HG03280 (cell line): ENCODE results near the gene LAMA3.
A peak's percentile ranks its signal among the peaks of the same experiment; 100 is the strongest.

Experiments
- ATAC-seq: cut with Tn5 transposase; IDR thresholded peaks from one replicate; pipeline ENCODE4 v1.9.1; 2021; ENCODE audit warnings: mild to moderate bottlenecking, moderate library complexity; ENCODE audit not compliant: unreplicated experiment

Gene LAMA3

GRCh38 chr18:23897291-23897690 is 208.0 kb downstream of the LAMA3 start:
- no peak for ATAC-seq

- no peak for ATAC-seq
Observed at GRCh38 chr18:23897733-23898132, 208.5 kb downstream of the LAMA3 start.

GRCh38 chr18:23900994-23901393 is 211.7 kb downstream of the LAMA3 start:
- no peak for ATAC-seq

DNA sequence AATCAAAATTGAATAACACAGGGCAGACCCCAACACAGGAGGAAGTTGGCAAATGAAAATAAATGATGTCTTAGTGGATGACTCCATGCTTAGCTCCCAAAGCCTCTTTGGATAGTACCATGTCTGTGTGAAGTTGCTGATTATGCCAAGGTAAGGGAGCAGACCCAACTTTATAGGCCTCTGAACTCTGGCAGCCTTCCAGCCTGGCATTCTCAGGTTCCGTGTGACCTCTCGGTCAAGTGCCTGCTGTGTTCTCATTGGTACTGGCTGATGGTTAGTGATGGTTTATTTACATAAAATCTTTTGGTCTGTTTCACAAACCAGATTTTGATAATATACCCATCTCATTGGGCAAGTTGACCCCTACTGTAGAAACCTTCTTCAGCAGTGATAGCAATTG is 213.1 kb downstream of the LAMA3 start:
- ATAC-seq, result no peak

DNA sequence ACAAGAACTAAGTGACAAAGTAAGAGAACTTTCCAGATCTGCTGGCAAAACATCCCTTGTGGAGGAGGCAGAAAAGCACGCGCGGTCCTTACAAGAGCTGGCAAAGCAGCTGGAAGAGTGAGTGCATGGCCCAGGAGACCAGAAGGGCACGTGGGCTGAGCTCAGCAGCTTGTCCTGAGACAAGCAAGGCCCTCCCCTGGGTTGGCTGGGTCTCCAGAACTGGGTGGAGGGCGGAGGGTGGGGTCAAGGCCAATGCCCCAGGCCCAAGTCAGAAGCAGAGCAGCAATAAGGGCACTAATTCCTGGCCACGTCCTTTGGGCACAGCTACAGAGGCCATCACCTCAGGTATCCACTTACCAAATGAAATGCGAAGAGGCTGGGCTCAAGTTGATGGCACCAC is 214.7 kb downstream of the LAMA3 start:
- ATAC-seq, result no peak

GRCh38 chr18:23906658-23907057 is 217.4 kb downstream of the LAMA3 start:
- no peak for ATAC-seq

DNA sequence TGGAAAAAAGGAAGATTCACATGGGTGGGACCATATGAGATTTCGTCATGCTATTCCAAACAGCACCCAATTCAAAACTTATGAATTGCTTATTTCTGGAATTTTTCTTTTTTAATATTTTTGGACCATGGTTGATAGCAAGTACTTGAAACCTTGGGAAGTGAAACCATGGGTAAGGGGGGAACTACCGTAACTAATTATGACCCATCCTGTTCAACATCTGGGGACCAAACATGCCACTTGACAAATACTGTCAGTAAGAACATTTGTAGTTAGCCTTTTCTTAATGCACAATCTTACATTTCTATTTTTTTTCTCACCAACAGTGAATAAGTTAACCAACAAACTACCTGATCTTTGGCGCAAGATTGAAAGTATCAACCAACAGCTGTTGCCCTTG is 219.6 kb downstream of the LAMA3 start:
- ATAC-seq, result no peak

DNA sequence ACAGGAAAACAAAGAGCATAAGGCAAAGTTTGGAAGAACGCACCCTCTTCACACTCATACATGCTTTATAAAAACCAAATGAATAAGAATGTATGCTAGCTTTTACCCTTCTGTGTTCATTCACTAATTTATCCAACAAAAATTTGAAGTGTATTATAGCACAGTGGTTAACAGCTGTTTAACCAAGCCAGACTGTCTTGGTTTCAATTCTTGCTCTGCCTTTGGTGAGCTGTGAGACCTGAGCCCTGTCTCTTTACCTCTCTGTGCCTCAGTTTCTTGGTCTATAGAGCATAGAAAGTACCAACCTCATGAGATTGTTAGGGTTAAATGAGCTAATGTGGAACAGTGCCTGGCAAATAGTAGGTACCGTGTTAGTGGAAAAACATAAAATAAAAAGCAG is 220.8 kb downstream of the LAMA3 start:
- no peak for ATAC-seq

DNA sequence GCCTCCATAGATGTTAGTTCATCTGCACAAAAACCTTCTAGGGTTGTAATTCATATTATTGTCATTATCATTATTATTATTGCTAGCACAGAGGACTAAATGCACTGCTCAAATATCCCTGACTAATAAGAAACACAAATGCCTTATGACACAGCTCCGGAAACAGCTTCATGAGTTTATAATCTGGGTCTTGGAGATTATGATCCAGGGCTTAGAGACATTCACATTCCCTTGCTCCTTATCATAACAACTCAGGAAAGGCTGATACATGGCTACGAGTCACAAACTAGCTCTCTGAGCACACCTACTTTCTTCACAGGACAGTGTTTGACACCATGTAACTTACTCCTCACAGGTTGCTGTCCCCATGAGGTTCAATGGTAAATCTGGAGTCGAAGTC is 223.1 kb downstream of the LAMA3 start:
- ATAC-seq, result no peak

- no peak for ATAC-seq
Observed at GRCh38 chr18:23916338-23916737, 227.1 kb downstream of the LAMA3 start.

GRCh38 chr18:23918395-23919032 is 229.3 kb downstream of the LAMA3 start:
- ATAC-seq, result peak; percentile 68

- no peak for ATAC-seq
Observed at GRCh38 chr18:23920054-23920453, 230.8 kb downstream of the LAMA3 start.

DNA sequence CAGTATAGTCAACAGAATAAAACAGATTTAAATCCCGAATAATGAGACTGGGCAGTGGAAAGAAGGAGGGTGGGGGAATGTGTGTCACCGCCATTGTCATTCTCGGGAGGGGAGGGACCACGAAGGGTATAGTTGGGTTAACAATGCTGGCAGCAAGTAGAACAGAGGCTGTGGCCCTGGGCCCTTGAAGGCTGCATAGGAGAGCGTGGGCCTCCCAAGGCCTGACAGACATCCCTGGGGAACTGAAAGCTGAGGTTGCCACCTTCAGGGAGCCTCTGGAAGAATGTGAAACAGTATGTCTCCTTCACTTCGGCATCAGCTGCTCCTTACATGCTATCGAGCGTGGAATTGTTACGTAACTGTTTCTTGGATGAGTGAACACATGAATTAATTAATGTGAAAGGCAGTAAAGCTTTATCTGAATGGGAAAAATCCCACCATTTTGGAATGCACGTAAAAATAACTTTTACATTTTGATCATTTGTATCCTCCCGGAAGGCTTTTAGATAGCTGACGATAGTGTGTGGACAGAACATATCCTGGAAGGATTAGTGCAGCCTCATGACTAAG is 232.5 kb downstream of the LAMA3 start:
- no peak for ATAC-seq

DNA sequence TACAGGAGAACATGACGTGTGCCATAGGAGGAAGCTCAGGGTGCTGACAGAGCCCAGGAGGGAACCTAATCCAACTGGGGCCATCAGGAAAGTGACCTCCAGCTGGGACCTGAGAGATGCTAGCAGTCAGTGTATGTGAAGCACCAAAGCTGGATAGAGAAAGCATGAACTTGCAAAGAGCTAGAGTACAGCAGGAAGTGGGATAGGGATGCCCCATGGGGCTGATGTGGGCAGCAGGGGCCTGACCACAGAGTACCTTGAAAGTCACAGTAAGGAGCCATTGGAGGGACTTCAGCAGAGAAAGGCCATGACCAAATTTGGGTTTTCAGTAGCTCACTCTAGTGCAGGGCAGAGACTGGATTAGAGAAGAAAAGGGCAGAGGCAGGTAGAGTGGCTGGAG is 233.7 kb downstream of the LAMA3 start:
- ATAC-seq, result no peak

DNA sequence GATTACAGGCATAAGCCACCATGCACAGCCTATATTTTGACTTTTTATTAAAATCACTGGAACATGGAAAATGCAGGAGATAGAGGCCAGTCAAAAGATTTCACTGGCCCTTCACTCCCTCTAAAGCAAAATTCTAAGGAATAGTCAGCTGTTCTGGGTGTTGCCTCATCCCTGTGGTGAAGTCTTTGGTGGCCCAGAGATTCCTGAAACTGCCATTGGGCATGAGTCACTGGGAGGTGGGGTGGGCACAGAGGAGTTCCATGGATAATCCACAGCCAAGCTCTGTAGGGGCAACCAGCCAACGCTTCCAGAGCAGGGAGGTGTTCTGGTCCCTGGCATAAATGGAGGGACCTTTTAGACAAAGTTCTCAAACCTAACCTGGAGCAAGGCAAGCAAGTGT is 235.6 kb downstream of the LAMA3 start:
- no peak for ATAC-seq

GRCh38 chr18:23926571-23926970 is 237.3 kb downstream of the LAMA3 start:
- ATAC-seq, result no peak

DNA sequence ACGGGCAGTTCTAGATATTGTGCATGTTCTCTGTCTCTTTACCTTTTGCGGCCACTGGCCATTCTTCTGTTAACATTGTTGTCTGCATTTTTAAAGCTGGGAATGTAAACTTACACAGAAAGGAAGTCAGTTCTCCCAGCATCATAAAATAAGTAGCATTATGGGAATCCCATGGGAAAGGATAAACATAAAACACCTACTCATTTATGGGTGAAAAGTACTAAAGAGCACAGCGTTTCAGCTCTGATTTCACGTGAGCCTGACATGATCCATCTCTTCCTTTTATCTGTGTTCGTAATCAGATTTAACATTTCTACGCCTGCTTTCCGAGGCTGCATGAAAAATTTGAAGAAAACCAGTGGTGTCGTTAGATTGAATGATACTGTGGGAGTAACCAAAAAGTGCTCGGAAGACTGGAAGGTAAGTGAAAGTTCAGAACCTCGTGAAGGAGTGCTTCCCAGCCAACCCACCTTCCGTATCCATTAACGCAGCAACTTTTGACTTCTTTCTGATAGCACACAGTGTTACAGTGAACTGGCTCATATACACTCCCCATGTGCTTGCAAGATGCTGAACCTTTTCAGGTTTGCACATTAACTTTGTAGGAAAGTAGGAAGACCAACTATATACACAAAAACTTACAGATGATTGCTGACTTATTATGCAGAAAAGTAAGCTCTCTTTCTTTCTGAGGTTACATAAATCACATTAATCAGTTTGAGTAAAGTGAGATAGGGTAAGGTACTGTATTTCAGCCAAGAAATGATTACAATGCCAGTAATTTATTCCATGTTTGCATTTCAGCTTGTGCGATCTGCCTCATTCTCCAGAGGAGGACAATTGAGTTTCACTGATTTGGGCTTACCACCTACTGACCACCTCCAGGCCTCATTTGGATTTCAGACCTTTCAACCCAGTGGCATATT is 238.8 kb downstream of the LAMA3 start:
- no peak for ATAC-seq

DNA sequence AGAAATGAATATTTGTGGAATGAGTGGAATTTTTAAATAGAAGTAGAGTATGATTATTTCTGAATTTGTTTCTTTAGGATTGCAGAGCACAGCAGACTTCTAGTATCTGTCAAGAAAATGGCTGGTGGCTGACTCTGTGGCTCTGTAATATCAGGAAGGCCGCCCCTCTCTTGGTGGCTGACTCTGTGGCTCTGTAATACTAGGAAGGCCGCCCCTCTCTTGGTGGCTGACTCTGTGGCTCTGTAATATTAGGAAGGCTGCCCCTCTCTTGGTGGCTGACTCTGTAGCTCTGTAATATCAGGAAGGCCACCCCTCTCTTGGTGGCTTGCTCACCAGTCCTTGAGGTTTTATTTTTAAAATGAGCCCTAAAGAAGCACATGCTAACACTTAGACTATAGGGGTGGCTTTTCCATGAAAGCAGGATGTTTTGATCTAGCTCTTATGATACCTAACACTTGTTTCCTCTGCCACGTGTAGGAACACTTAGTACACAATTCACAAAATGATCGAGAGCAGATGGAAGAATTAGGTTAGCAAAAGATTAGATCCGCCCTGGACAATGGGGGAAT is 240.2 kb downstream of the LAMA3 start:
- no peak for ATAC-seq

- no peak for ATAC-seq
Observed at GRCh38 chr18:23930002-23930401, 240.7 kb downstream of the LAMA3 start.

DNA sequence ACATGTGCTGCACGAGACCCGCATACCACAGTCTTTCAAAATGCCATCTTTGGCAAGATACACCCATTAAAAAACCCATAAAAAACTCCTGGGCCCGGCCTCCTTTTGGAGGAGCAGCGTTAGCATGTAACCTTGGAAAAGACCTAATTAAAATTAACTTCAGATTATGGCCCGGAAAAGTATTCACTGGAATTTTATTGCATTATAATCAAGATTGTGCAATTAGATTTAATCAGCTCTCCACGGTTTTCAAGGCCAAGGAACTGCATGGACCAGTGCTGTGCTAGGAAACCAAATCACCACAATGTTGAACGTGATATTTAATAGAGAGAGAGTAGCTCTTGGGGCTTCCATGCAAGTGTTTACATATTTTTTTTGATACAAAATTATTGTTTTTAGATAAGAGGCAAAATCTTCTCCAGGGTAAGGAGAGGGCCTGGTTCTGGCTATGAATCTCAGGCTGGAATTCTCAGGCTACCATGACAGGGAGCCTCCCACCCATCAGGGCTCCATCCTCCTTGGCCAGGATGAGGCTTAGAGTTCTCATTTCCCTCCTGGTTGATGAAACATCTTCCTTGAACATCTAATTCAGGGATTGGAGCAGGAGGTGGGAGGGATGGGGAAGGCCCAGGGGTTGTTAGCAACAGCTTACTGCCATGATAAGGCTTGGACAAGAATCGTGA is 243.3 kb downstream of the LAMA3 start:
- ATAC-seq, result no peak

DNA sequence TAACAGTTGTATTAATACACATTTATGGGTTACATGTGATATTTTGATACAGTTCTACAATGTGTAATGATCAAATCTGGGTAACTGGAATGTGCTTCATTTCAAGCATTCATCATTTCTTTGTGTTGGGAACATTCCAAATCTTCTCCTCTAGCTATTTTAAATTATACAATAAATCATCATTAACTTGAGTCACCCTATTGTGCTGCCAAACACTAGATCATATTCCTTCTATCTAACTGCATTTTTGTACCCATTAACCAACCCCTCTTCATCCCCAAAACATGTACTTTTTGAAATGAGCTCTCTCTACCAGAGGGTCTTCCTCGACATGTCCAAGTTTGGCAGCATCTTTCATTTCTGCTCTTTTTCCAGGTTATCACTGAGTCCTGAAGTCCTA is 244.2 kb downstream of the LAMA3 start:
- ATAC-seq, result no peak
